ENCODE measurements around the gene NFX1. TPM values are rescaled to one million over a fixed set of nuclear protein-coding genes. Genes with fewer than 3 reads are reported as not detected.
"Not testable (repeated sequence)": the region's sequence is repeated elsewhere in the genome, so short reads cannot be mapped to it uniquely, and the experiment has no call there.

NFX1 gene
- total and polyA plus RNA-seq, 2 donors (not counting 1 experiment from before 2014, with no cell fraction given): 30.2 to 39.5 TPM

- Histone ChIP-seq H3K36me3 (ENCODE audit: control insufficient read depth, insufficient read depth, low read length) (no peaks in the 10 kb centered on the region), H2AFZ (ENCODE audit: low read length) (no peak overlapping the region), H3K27ac (ENCODE audit: insufficient read depth, low read length) (no peak overlapping the region), H3K79me2 (ENCODE audit: control insufficient read depth, insufficient read depth, low read length) (no peaks in the 10 kb centered on the region), H4K20me1 (ENCODE audit: control insufficient read depth, extremely low read depth, insufficient read depth, low read length) (no peaks in the 10 kb centered on the region), H3K4me1 (ENCODE audit: control insufficient read depth, extremely low read depth, insufficient read depth, low read length) (peaks cover 7% of the 10 kb centered on the region), H3K4me2 (ENCODE audit: extremely low read depth, insufficient read depth, low read length) (no peak overlapping the region), H3K27me3 (ENCODE audit: control insufficient read depth, insufficient read depth, low read length) (no peaks in the 10 kb centered on the region), H3K9ac (ENCODE audit: insufficient read depth, low read length) (no peak overlapping the region), H3K4me3 (replicated peaks in 1 of 4; ENCODE audit: control extremely low read depth in 1 of 4, insufficient read depth in 1 of 4, low read depth in 3 of 4, low read length in 4 of 4) (no peak overlapping the region), H3K9me3 (ENCODE audit: control insufficient read depth, insufficient read depth, low read depth, low read length) (no peaks in the 10 kb centered on the region)
- TF ChIP-seq EZH2 (IDR thresholded peaks at IDR 0.05; ENCODE audit: low read length, missing control alignments): no peak
- no peak for TF ChIP-seq CTCF (conservative IDR thresholded peaks at IDR 0.05 in 1 of 2, IDR thresholded peaks at IDR 0.05 in 1 of 2; ENCODE audit: low read depth in 1 of 2, low read length in 2 of 2)
- DNase-seq (ENCODE audit: low read depth in 2 of 2): no peak
Observed at GRCh38 chr9:33393581-33393980, 103.3 kb downstream of the NFX1 start.

GRCh38 chr9:33393986-33394385 is 103.7 kb downstream of the NFX1 start:
- H3K27ac ChIP-seq (ENCODE audit: insufficient read depth, low read length); H4K20me1 ChIP-seq (ENCODE audit: control insufficient read depth, extremely low read depth, insufficient read depth, low read length); DNase-seq (ENCODE audit: low read depth in 2 of 2); H2AFZ ChIP-seq (ENCODE audit: low read length); H3K36me3 ChIP-seq (ENCODE audit: control insufficient read depth, insufficient read depth, low read length); H3K9ac ChIP-seq (ENCODE audit: insufficient read depth, low read length); H3K4me2 ChIP-seq (ENCODE audit: extremely low read depth, insufficient read depth, low read length); H3K4me1 ChIP-seq (ENCODE audit: control insufficient read depth, extremely low read depth, insufficient read depth, low read length); H3K9me3 ChIP-seq (ENCODE audit: control insufficient read depth, insufficient read depth, low read depth, low read length); H3K4me3 ChIP-seq (replicated peaks in 1 of 4; ENCODE audit: control extremely low read depth in 1 of 4, insufficient read depth in 1 of 4, low read depth in 3 of 4, low read length in 4 of 4); H3K79me2 ChIP-seq (ENCODE audit: control insufficient read depth, insufficient read depth, low read length); H3K27me3 ChIP-seq (ENCODE audit: control insufficient read depth, insufficient read depth, low read length): not testable (repeated sequence)

GRCh38 chr9:33395159-33395879 is 105.0 kb downstream of the NFX1 start:
- H3K9me3 ChIP-seq (ENCODE audit: control insufficient read depth, insufficient read depth, low read depth, low read length); H3K9ac ChIP-seq (ENCODE audit: insufficient read depth, low read length); H3K36me3 ChIP-seq (ENCODE audit: control insufficient read depth, insufficient read depth, low read length); H4K20me1 ChIP-seq (ENCODE audit: control insufficient read depth, extremely low read depth, insufficient read depth, low read length); DNase-seq (ENCODE audit: low read depth in 2 of 2); H3K4me3 ChIP-seq (replicated peaks in 1 of 4; ENCODE audit: control extremely low read depth in 1 of 4, insufficient read depth in 1 of 4, low read depth in 3 of 4, low read length in 4 of 4); H2AFZ ChIP-seq (ENCODE audit: low read length); H3K4me2 ChIP-seq (ENCODE audit: extremely low read depth, insufficient read depth, low read length); H3K79me2 ChIP-seq (ENCODE audit: control insufficient read depth, insufficient read depth, low read length); H3K27ac ChIP-seq (ENCODE audit: insufficient read depth, low read length); H3K4me1 ChIP-seq (ENCODE audit: control insufficient read depth, extremely low read depth, insufficient read depth, low read length); H3K27me3 ChIP-seq (ENCODE audit: control insufficient read depth, insufficient read depth, low read length): not testable (repeated sequence)

GRCh38 chr9:33397801-33398200 is 107.5 kb downstream of the NFX1 start:
- not testable (repeated sequence) for H3K4me3 ChIP-seq (replicated peaks in 1 of 4; ENCODE audit: control extremely low read depth in 1 of 4, insufficient read depth in 1 of 4, low read depth in 3 of 4, low read length in 4 of 4); H3K36me3 ChIP-seq (ENCODE audit: control insufficient read depth, insufficient read depth, low read length); H3K79me2 ChIP-seq (ENCODE audit: control insufficient read depth, insufficient read depth, low read length); H3K27ac ChIP-seq (ENCODE audit: insufficient read depth, low read length); H3K9me3 ChIP-seq (ENCODE audit: control insufficient read depth, insufficient read depth, low read depth, low read length); H3K9ac ChIP-seq (ENCODE audit: insufficient read depth, low read length); H3K4me2 ChIP-seq (ENCODE audit: extremely low read depth, insufficient read depth, low read length); H3K27me3 ChIP-seq (ENCODE audit: control insufficient read depth, insufficient read depth, low read length); H3K4me1 ChIP-seq (ENCODE audit: control insufficient read depth, extremely low read depth, insufficient read depth, low read length); H4K20me1 ChIP-seq (ENCODE audit: control insufficient read depth, extremely low read depth, insufficient read depth, low read length); H2AFZ ChIP-seq (ENCODE audit: low read length); DNase-seq (ENCODE audit: low read depth in 2 of 2)

- H2AFZ ChIP-seq (ENCODE audit: low read length); H3K27me3 ChIP-seq (ENCODE audit: control insufficient read depth, insufficient read depth, low read length); H3K9me3 ChIP-seq (ENCODE audit: control insufficient read depth, insufficient read depth, low read depth, low read length); H3K79me2 ChIP-seq (ENCODE audit: control insufficient read depth, insufficient read depth, low read length); H3K4me1 ChIP-seq (ENCODE audit: control insufficient read depth, extremely low read depth, insufficient read depth, low read length); H3K4me2 ChIP-seq (ENCODE audit: extremely low read depth, insufficient read depth, low read length); H3K36me3 ChIP-seq (ENCODE audit: control insufficient read depth, insufficient read depth, low read length); H3K9ac ChIP-seq (ENCODE audit: insufficient read depth, low read length); H4K20me1 ChIP-seq (ENCODE audit: control insufficient read depth, extremely low read depth, insufficient read depth, low read length); H3K27ac ChIP-seq (ENCODE audit: insufficient read depth, low read length); H3K4me3 ChIP-seq (replicated peaks in 1 of 4; ENCODE audit: control extremely low read depth in 1 of 4, insufficient read depth in 1 of 4, low read depth in 3 of 4, low read length in 4 of 4); DNase-seq (ENCODE audit: low read depth in 2 of 2): not testable (repeated sequence)
Observed at GRCh38 chr9:33399047-33399446, 108.7 kb downstream of the NFX1 start.

GRCh38 chr9:33401809-33402208 is 111.5 kb downstream of the NFX1 start:
- H4K20me1 ChIP-seq (ENCODE audit: control insufficient read depth, extremely low read depth, insufficient read depth, low read length): not testable (repeated sequence)

More at GRCh38 chr9:33401809-33402208, 111.5 kb downstream of the NFX1 start:
- not testable (repeated sequence) for H3K27ac ChIP-seq (ENCODE audit: insufficient read depth, low read length); H3K36me3 ChIP-seq (ENCODE audit: control insufficient read depth, insufficient read depth, low read length); H3K4me2 ChIP-seq (ENCODE audit: extremely low read depth, insufficient read depth, low read length); H2AFZ ChIP-seq (ENCODE audit: low read length); H3K9ac ChIP-seq (ENCODE audit: insufficient read depth, low read length); H3K79me2 ChIP-seq (ENCODE audit: control insufficient read depth, insufficient read depth, low read length); DNase-seq (ENCODE audit: low read depth in 2 of 2); H3K27me3 ChIP-seq (ENCODE audit: control insufficient read depth, insufficient read depth, low read length); H3K4me3 ChIP-seq (replicated peaks in 1 of 4; ENCODE audit: control extremely low read depth in 1 of 4, insufficient read depth in 1 of 4, low read depth in 3 of 4, low read length in 4 of 4); H3K4me1 ChIP-seq (ENCODE audit: control insufficient read depth, extremely low read depth, insufficient read depth, low read length); H3K9me3 ChIP-seq (ENCODE audit: control insufficient read depth, insufficient read depth, low read depth, low read length)

Data from fibroblast of lung (primary cell).